HEK293T (cell line): Measurements from ENCODE around the gene PRR7.

Source experiments
- CTCF ChIA-PET: fragments of 350-600 bp; formaldehyde crosslinking; extraction: SDS; loops from one replicate; lab custom pipeline; 2021; ENCODE audit warnings: antibody characterized with exemption, inconsistent platforms; lab: Yijun Ruan, JAX
- POLR2A ChIA-PET: fragments of 350-600 bp; formaldehyde crosslinking; extraction: SDS; loops from one replicate; lab custom pipeline; 2020; ENCODE audit warnings: antibody characterized with exemption, inconsistent platforms; lab: Yijun Ruan, JAX
- DNase-seq: peaks from one replicate; pipeline ENCODE4 v3.0.0; 2012; ENCODE audit warnings: mixed read lengths; ENCODE audit errors: extremely low spot score
- ARNT ChIP-seq: fragments of 450-650 bp; IDR thresholded peaks from 2 replicates; pipeline ENCODE4 v1.6.1; 2017; ENCODE audit warnings: mild to moderate bottlenecking
- BHLHE40 ChIP-seq: fragments of 450-650 bp; IDR thresholded peaks from 2 replicates; pipeline ENCODE4 v1.6.1; 2016; ENCODE audit warnings: mild to moderate bottlenecking, moderate library complexity, borderline replicate concordance
- CTBP1 ChIP-seq: fragments of 450-650 bp; IDR thresholded peaks from 2 replicates; pipeline ENCODE4 v1.6.1; 2016; ENCODE audit warnings: borderline replicate concordance
- ELF4 ChIP-seq: fragments of 450-650 bp; IDR thresholded peaks from 2 replicates; pipeline ENCODE4 v1.6.1; 2017; ENCODE audit warnings: antibody characterized with exemption
- FOXA1 ChIP-seq: fragments of 450-650 bp; IDR thresholded peaks from 2 replicates; pipeline ENCODE4 v1.6.1; 2016; ENCODE audit warnings: mild to moderate bottlenecking
- FOXK2 ChIP-seq: fragments of 450-650 bp; IDR thresholded peaks from 2 replicates; pipeline ENCODE4 v1.6.1; 2016; ENCODE audit warnings: mild to moderate bottlenecking
- FOXM1 ChIP-seq: fragments of 450-650 bp; IDR thresholded peaks from 2 replicates; pipeline ENCODE4 v1.6.1; 2017; ENCODE audit warnings: mild to moderate bottlenecking, borderline replicate concordance
- HDGF ChIP-seq: fragments of 450-650 bp; IDR thresholded peaks from 2 replicates; pipeline ENCODE4 v1.6.1; 2017; ENCODE audit warnings: antibody characterized with exemption, borderline replicate concordance
- L3MBTL2 ChIP-seq: fragments of 450-650 bp; conservative IDR thresholded peaks from 2 replicates; pipeline ENCODE4 v1.6.1; 2016; ENCODE audit warnings: mild to moderate bottlenecking
- LEF1 ChIP-seq: fragments of 450-650 bp; IDR thresholded peaks from 2 replicates; pipeline ENCODE4 v1.6.1; 2017; ENCODE audit warnings: mild to moderate bottlenecking, borderline replicate concordance
- NFRKB ChIP-seq: fragments of 450-650 bp; IDR thresholded peaks from 2 replicates; pipeline ENCODE4 v1.6.1; 2016; ENCODE audit warnings: mild to moderate bottlenecking, moderate library complexity
- SP1 ChIP-seq: fragments of 450-650 bp; IDR thresholded peaks from 2 replicates; pipeline ENCODE4 v1.6.1; 2017
- SUZ12 ChIP-seq: fragments of 450-650 bp; IDR thresholded peaks from 2 replicates; pipeline ENCODE4 v1.6.1; 2016; ENCODE audit warnings: mild to moderate bottlenecking
- TARDBP ChIP-seq: fragments of 450-650 bp; IDR thresholded peaks from 2 replicates; pipeline ENCODE4 v1.6.1; 2016
- ZNF384 ChIP-seq: fragments of 450-650 bp; IDR thresholded peaks from 2 replicates; pipeline ENCODE4 v1.6.1; 2016
- TF ChIP-seq, protein P1 (sequence below): fragments of 450-650 bp; IDR thresholded peaks from 2 replicates; pipeline ENCODE4 v1.6.1; 2016

PRR7 gene

DNA sequence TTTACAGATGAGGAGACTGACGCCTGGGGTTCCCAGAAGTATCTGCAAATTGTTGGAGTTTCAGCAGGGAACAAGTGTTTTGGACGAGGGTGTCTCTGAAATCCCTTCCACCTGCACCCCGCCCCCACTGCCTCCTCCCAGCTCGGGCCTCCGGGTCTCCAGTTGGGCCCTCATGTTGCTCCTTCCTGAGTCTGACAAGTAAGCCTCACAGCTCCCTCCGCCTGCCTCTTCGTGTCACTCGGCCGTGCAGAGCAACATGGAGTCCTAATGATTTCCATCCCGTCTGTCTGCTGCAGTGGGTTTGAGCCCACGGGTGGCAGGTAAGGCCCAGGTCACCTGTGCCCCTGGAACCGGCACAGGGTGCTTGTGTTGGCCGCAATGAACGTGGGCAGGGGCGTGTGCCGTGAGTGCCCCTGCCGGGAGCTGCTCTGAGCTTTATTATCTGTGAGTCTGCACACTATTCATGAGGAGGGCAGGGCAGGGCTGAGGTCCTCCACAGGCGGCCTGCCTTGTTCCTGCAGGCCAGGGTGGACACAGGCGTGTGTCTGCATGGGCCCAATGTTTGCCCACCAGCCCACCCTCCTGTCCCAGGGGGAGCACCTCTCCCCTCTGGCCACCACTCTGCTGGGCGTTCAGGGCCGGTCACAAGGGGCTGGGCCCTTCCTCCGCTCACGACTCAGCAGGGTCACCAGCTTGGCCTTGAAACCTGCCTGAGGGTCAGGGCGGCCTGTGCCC, 56.9 kb downstream of the PRR7 start:
- CTCF ChIA-PET = interaction anchor here (1.2 kb wide), 1 partner anchor 113 kb away, joined by 3 read pairs; no protein-coding TSS in a partner anchor

DNA sequence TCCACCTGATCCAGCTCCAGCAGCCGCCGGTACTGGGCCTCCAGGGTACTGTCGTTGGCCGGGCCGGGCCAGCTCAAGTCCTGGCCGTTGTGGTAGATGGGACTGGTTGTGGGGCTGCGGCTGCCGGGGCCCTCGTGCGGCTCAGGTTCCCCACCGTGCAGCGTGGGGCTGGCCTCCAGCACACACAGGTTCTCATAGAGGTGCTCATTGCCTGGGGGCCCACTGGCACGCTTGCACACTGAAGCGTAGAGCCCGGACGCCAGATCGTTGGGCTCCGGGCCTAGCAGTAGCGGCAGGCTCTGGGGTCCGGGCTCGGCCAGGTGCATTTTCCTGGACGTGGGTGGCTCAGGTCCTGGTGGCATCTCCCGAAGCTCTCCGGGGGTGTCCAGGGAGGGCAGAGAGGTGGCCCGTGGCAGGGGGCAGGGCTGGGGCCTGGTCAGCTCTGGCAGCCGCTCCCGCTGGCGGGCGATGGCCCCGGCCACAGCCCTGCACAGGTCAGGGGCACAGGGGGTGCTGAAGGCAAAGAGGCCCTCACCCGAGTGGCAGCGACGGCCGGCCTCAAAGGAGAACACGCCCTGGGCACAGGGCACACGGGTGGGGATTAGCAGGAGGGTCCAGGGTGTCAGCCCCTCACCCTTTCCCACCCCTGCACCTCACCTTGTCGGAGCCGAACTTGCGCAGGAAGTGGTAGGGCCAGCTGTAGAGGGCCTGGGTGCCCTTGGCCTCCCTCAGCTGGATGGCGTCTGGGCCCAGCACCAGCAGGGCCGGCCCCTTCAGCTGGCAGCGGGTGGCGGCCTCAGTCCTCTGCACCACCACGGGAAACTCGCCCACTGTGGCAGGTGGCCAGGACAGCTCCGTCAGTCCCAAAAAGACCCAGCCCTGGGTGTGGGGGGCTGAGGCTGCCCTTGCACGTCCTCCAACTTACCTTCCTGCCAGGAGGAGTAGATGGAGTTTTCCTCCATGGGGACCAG, 57.8 kb downstream of the PRR7 start:
- POLR2A ChIA-PET = interaction anchor here (1.7 to 2.2 kb wide), 2 partner anchors 11 to 50 kb away, joined by 5 to 8 read pairs; no protein-coding TSS in a partner anchor
- CTCF ChIA-PET = no interaction called here
- no peak for DNase-seq
- TF ChIP-seq NFRKB = no peak
- TF ChIP-seq HDGF = no peak

More for the DNA sequence above, 56.9 kb downstream of the PRR7 start:
- TF ChIP-seq CTBP1 (no peak), TARDBP (no peak), HDGF (no peak), SP1 (no peak), BHLHE40 (no peak), FOXA1 (no peak), ARNT (no peak), SUZ12 (no peak), NFRKB (no peak), L3MBTL2 (no peak), FOXK2 (no peak), LEF1 (no peak), ELF4 (no peak), ZNF384 (no peak), FOXM1 (no peak)
- TF ChIP-seq, protein P1, sequence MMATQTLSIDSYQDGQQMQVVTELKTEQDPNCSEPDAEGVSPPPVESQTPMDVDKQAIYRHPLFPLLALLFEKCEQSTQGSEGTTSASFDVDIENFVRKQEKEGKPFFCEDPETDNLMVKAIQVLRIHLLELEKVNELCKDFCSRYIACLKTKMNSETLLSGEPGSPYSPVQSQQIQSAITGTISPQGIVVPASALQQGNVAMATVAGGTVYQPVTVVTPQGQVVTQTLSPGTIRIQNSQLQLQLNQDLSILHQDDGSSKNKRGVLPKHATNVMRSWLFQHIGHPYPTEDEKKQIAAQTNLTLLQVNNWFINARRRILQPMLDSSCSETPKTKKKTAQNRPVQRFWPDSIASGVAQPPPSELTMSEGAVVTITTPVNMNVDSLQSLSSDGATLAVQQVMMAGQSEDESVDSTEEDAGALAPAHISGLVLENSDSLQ = no peak
- POLR2A ChIA-PET = interaction anchor here (2.2 kb wide), 1 partner anchor 49 kb away, joined by 8 read pairs; no protein-coding TSS in a partner anchor
- no peak for DNase-seq

DNA sequence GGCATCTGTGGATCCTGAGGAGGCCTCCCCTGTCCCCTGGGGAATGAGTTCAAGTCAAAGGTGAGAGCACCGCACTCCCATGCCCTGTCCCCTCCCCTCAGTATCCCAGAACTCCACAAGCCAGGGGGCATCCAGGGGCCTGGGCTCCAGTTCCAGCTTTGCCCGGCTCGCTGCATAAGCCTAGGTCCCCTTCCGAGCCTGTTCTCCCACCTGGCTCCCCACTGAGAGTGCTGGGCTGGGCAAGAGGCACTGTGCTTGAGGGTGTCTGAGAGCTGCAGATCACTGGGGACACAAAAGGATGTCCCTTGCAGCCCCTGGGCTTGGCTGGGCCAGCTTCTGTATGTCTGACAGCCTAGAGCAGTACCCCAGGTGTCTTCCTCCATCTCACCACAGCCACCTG, 58.5 kb downstream of the PRR7 start:
- POLR2A ChIA-PET = interaction anchor here (0.6 to 1.7 kb wide), 2 partner anchors 11 to 76 kb away, joined by 3 to 5 read pairs; no protein-coding TSS in a partner anchor
- CTCF ChIA-PET = interaction anchor here (0.6 to 0.7 kb wide), 3 partner anchors 79 to 370 kb away, joined by 3 to 4 read pairs (median 4); partner anchors contain the start of gene GRK6
- TF ChIP-seq FOXK2 (no peak), SUZ12 (no peak), BHLHE40 (no peak), ARNT (no peak), FOXM1 (no peak), FOXA1 (no peak), SP1 (no peak), L3MBTL2 (no peak), ZNF384 (no peak), HDGF (no peak), ELF4 (no peak), NFRKB (no peak)
- TF ChIP-seq, protein P1 = no peak
- no peak for DNase-seq
